Endothelial cell of umbilical vein (primary cell): ENCODE results near the gene ZNF649. TPM values are rescaled to one million over a fixed set of nuclear protein-coding genes. Genes with fewer than 3 reads are reported as not detected.

Experiments
- BruUV-seq: library from RNA; stranded (reverse); fragments of 400-500 nt; replicated peaks from 2 replicates; lab custom pipeline; 2021; lab: Mats Ljungman, UMichigan
- CTCF ChIA-PET: fragments of 300-600, 350-600 bp; sonication (Branson Sonifier 250); formaldehyde crosslinking; loops from one replicate; lab custom pipeline; 2021; ENCODE audit warnings: antibody characterized with exemption, inconsistent platforms; lab: Charles Lee
- POLR2A ChIA-PET: fragments of 300-600, 350-600 bp; sonication (Branson Sonifier 250); formaldehyde crosslinking; loops from one replicate; lab custom pipeline; 2021; ENCODE audit warnings: antibody characterized with exemption, inconsistent platforms; lab: Charles Lee
- DNase-seq: peaks from one replicate; pipeline ENCODE4 v3.0.0-alpha.2; 2011; ENCODE audit warnings: low read depth, low spot score
- FAIRE-seq: peaks from 2 replicates; lab custom pipeline; 2011; peaks lifted over from hg19 to GRCh38; lab: Jason Lieb, UNC
- H2AFZ ChIP-seq: 2 replicates; pipeline ENCODE4 v1.6.0; 2012; ENCODE audit warnings: low read depth, low read length, control low read depth, inconsistent platforms
- H3K27ac ChIP-seq: 2 replicates; pipeline ENCODE4 v1.5.1; 2011; ENCODE audit warnings: low read depth, mild to moderate bottlenecking, control low read depth, low read length, moderate library complexity; ENCODE audit not compliant: insufficient read depth
- H3K27me3 ChIP-seq, 2 experiments: 2 replicates each; pipeline versions ENCODE4 v1.6.0 to v1.6.1; 2011; ENCODE audit warnings: low read length in 2 of 2, mixed read lengths in 1 of 2; ENCODE audit not compliant: control insufficient read depth in 2 of 2, insufficient read depth in 2 of 2
- H3K36me3 ChIP-seq, 2 experiments: 2 replicates in 1 of 2; 3 replicates in 1 of 2; pipeline ENCODE4 v1.5.1; 2011; ENCODE audit warnings: low read length in 2 of 2, mild to moderate bottlenecking in 1 of 2, moderate library complexity in 1 of 2; ENCODE audit not compliant: control insufficient read depth in 2 of 2, insufficient read depth in 2 of 2; ENCODE audit errors: extremely low read depth in 1 of 2
- H3K4me1 ChIP-seq: 3 replicates; pipeline ENCODE4 v1.5.1; 2011; ENCODE audit warnings: mild to moderate bottlenecking, low read length; ENCODE audit not compliant: control insufficient read depth, insufficient read depth; ENCODE audit errors: extremely low read depth
- H3K4me2 ChIP-seq: 2 replicates; pipeline ENCODE4 v1.6.1; 2011; ENCODE audit warnings: low read length, control low read depth, mixed read lengths; ENCODE audit not compliant: insufficient read depth
- H3K4me3 ChIP-seq, 3 experiments: fragments of 200-600 bp in 1 of 3; sonication (generic), shearing (Covaris generic) in 1 of 3; replicated peaks in 1 of 3; 2 replicates each; pipeline ENCODE4 v1.5.1; 2011 to 2016; ENCODE audit warnings: control low read depth in 3 of 3, low read length in 3 of 3, mild to moderate bottlenecking in 2 of 3, inconsistent platforms in 1 of 3, low read depth in 1 of 3, moderate library complexity in 1 of 3; ENCODE audit not compliant: insufficient read depth in 1 of 3
- H3K79me2 ChIP-seq: 2 replicates; pipeline ENCODE4 v1.6.0; 2012; ENCODE audit warnings: low read length, inconsistent platforms; ENCODE audit not compliant: control insufficient read depth, insufficient read depth
- H3K9ac ChIP-seq: replicated peaks from 2 replicates; pipeline ENCODE3; 2011; ENCODE audit warnings: low read length, control low read depth; ENCODE audit not compliant: insufficient read depth; ENCODE audit errors: extremely low read depth
- H3K9me1 ChIP-seq: replicated peaks from 3 replicates; pipeline ENCODE4 v1.6.0; 2011; ENCODE audit warnings: mild to moderate bottlenecking, low read length; ENCODE audit not compliant: control insufficient read depth, insufficient read depth; ENCODE audit errors: extremely low read depth
- H3K9me3 ChIP-seq: replicated peaks from 2 replicates; pipeline ENCODE4 v1.5.1; 2012; ENCODE audit warnings: low read length, inconsistent platforms; ENCODE audit not compliant: control insufficient read depth, insufficient read depth
- H4K20me1 ChIP-seq: replicated peaks from 2 replicates; pipeline ENCODE3; 2011; ENCODE audit warnings: mild to moderate bottlenecking, low read length; ENCODE audit not compliant: control insufficient read depth, insufficient read depth; ENCODE audit errors: extremely low read depth
- CTCF ChIP-seq, 2 donors: IDR thresholded peaks; 1 replicate in 1 of 2; 2 replicates in 1 of 2; pipeline ENCODE4 v1.5.1; 2011; ENCODE audit warnings: low read length in 2 of 2, mild to moderate bottlenecking in 2 of 2, moderate library complexity in 2 of 2, control low read depth in 1 of 2, inconsistent platforms in 1 of 2, low read depth in 1 of 2; ENCODE audit not compliant: insufficient read depth in 1 of 2; ENCODE audit errors: extremely low read depth in 1 of 2
- EZH2 ChIP-seq: IDR thresholded peaks from 2 replicates; pipeline ENCODE4 v1.6.1; 2012; ENCODE audit warnings: borderline replicate concordance, low read depth, mild to moderate bottlenecking, moderate library complexity, low read length, inconsistent platforms; ENCODE audit not compliant: severe bottlenecking
- FOS ChIP-seq: IDR thresholded peaks from 2 replicates; pipeline ENCODE4 v1.6.1; 2011; ENCODE audit warnings: mild to moderate bottlenecking, low read length, moderate library complexity, borderline replicate concordance; ENCODE audit not compliant: insufficient read depth
- GATA2 ChIP-seq: IDR thresholded peaks from 2 replicates; pipeline ENCODE4 v1.7.0; 2011; ENCODE audit warnings: low read depth, mild to moderate bottlenecking, moderate library complexity, mixed read lengths, low read length; ENCODE audit not compliant: insufficient read length, insufficient read depth
- JUN ChIP-seq: IDR thresholded peaks from 2 replicates; pipeline ENCODE4 v1.6.1; 2011; ENCODE audit warnings: borderline replicate concordance, low read depth; ENCODE audit not compliant: insufficient read length, insufficient read depth
- MYC ChIP-seq: IDR thresholded peaks from one replicate; pipeline ENCODE4 v1.6.1; 2011; ENCODE audit warnings: mild to moderate bottlenecking, low read depth, low read length
- POLR2A ChIP-seq: IDR thresholded peaks from 2 replicates; pipeline ENCODE4 v1.6.1; 2012; ENCODE audit warnings: low read depth, mild to moderate bottlenecking, control low read depth, low read length
- POLR2AphosphoS5 ChIP-seq: IDR thresholded peaks from 2 replicates; pipeline ENCODE4 v1.6.1; 2012; ENCODE audit warnings: low read depth, mild to moderate bottlenecking, control low read depth, low read length, moderate library complexity; ENCODE audit not compliant: insufficient read depth
- dilution Hi-C: fragments of 300-500 bp; cut with MboI; formaldehyde crosslinking; loops from one replicate; pipeline ENCODE4 v1.15.0; 2019; ENCODE audit warnings: low sequenced_read_pairs; ENCODE audit not compliant: extremely low pct_ligation_motif_present
- intact Hi-C: fragments of 100-400 bp; cut with micrococcal nuclease; formaldehyde crosslinking; loops from one replicate; pipeline ENCODE4 v1.10.0; 2022
- polyA plus RNA-seq, 4 experiments: library from polyadenylated mRNA; depleted of rRNA in 3 of 4; stranded (reverse) in 3 of 4; unstranded in 1 of 4; fragments of >200 nt; gene quantifications; 2 replicates each; pipeline versions ENCODE4 v1.2.1 to v1.2.3, GENCODE V29; 2011 to 2012; ENCODE audit warnings: missing spikeins in 1 of 4
- total RNA-seq: library from RNA; stranded (reverse); gene quantifications from 2 replicates; pipeline ENCODE4 v1.2.3, GENCODE V29; 2021
- TF ChIP-seq, protein P1 (sequence below): IDR thresholded peaks from 2 replicates; pipeline ENCODE4 v1.6.1; 2011; ENCODE audit not compliant: insufficient read depth, insufficient read length

ZNF649 gene
- total and polyA plus RNA-seq, 2 donors (not counting 3 experiments of a cell fraction or from before 2014, with no cell fraction given): 2.0 to 8.6 TPM

- POLR2A ChIA-PET: no interaction called here
- Histone ChIP-seq H3K36me3 (peaks cover 12 to 15% of the 10 kb centered on the region in 2 experiments), H4K20me1 (no peaks in the 10 kb centered on the region), H3K4me2 (peak within 1 kb of the TSS; percentile 79), H3K4me1 (no peaks in the 10 kb centered on the region), H3K9me3 (peaks cover 19% of the 10 kb centered on the region), H2AFZ (peak within 1 kb of the TSS; percentile 88), H3K9me1 (no peaks in the 10 kb centered on the region), H3K27ac (peak within 1 kb of the TSS; percentile 4), H3K9ac (peak within 1 kb of the TSS; percentile 53), H3K27me3 (no peaks in the 10 kb centered on the region), H3K79me2 (no peaks in the 10 kb centered on the region), H3K4me3 (peak within 1 kb of the TSS; percentile 40 to 73 (median 58))
- dilution Hi-C loops: no loop called here
- TF ChIP-seq POLR2AphosphoS5: peak; percentile 40
- no peak for TF ChIP-seq GATA2
- TF ChIP-seq JUN: peak; percentile 5
- no peak for TF ChIP-seq FOS
- TF ChIP-seq POLR2A: peak; percentile 69
- no peak for TF ChIP-seq EZH2
- no peak for TF ChIP-seq CTCF (IDR thresholded peaks at IDR 0.05; ENCODE audit: extremely low read depth in 1 of 2, insufficient read depth in 1 of 2, low read depth in 1 of 2, low read length in 2 of 2)
- no peak for TF ChIP-seq MYC
- TF ChIP-seq, protein P1, sequence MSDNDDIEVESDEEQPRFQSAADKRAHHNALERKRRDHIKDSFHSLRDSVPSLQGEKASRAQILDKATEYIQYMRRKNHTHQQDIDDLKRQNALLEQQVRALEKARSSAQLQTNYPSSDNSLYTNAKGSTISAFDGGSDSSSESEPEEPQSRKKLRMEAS: peak; percentile 19
- CTCF ChIA-PET: no interaction called here
- DNase-seq (peak; percentile 89), FAIRE-seq (peak; percentile 87)
- intact Hi-C loops: loop anchor here (1.0 to 2.0 kb wide), 2 partner anchors 16 to 39 kb away; partner anchors contain the start of gene ZNF613
- BruUV-seq: no TSS peak
These were observed 17.0 kb downstream of the ZNF649 start, which contains the start of gene ZNF577 for GRCh38 chr19:51887522-51888498. ZNF577 (minus strand) TSS chr19:51887951; CDS start chr19:51880382, 7,569 bp downstream.
